NCI-H1105 treated with DMSO at 0.1 percent for 48 hours (cell line): Measurements from ENCODE around the gene PAX1.

ENCODE experiments used
- DNase-seq: peaks from one replicate; lab custom pipeline; 2025; lab: John Stamatoyannopoulos, UW

The PAX1 gene

DNA sequence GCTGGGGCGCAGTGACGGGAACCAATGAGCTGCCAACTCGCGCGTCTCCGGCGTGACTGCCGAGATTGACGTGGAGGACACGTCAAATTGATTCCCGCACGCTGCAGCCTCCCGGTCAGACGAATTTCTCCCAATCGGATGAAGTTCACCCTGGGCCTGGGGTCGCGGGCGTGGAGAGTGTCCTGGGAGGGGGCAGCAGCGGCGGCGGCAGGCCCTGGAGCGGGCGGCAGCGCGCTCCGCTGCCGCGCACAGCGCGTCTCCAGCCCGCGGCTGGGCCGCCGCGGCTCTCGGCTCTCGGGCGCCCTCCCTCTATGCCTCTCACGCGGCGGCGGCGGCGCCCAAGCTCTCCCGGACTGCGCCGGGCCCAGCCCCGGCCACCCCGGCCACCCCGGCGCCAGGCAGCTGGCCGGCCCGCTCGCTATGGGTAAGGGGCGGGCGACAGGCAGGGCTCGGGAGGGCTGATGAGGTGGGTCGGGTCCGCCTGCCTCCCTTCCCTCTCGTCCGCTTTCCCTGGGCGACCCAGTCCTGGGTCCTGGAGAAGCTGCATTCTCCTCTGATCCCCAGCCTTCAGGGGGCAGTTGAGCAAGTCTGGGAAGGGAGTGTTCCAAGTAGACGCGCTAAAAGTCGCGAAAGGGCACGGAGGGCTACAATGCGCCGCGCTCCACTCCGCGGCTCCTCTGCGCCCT lies at the start of gene PAX1:
Gene PAX1 (plus strand): TSS at position 90 of the 686 bp plus-strand sequence. CDS start 49 bp downstream, at position 139.
- DNase-seq: peak; percentile 54

DNA sequence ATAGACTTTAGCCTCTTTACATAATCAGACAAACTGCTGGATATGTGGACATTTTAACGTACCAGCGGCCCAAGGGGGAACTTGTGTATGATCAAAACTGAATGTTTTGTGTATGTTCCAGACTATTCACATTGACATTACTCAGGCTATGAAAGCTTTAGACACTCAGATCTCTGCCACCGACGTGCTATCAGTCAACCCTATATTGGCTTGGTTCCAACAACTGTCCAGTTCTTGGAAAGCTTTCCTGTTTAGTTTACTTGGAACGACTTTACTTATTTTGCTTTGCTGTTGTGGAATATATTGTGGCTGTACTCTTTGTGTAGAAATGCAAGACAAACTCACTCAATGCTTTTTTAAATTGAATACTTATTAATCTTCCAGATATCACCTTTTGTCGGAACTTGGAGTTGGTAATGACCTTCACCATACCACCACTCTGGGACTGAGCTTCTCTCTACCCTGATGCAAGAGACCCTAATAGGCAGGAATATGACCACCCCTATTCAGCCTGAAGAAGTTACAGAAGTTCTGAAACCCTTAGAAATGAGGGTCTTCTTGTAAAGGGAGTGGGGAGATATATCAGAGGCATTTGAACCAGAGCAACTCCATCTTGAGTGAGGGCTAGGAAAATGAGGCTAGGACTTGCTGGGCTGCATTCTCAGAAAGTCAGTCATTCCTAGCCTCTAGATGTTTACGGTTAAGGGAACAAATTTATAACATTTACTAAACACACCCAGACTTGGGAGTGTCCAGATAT lies 49.0 kb upstream of the PAX1 start:
- no peak for DNase-seq

DNA sequence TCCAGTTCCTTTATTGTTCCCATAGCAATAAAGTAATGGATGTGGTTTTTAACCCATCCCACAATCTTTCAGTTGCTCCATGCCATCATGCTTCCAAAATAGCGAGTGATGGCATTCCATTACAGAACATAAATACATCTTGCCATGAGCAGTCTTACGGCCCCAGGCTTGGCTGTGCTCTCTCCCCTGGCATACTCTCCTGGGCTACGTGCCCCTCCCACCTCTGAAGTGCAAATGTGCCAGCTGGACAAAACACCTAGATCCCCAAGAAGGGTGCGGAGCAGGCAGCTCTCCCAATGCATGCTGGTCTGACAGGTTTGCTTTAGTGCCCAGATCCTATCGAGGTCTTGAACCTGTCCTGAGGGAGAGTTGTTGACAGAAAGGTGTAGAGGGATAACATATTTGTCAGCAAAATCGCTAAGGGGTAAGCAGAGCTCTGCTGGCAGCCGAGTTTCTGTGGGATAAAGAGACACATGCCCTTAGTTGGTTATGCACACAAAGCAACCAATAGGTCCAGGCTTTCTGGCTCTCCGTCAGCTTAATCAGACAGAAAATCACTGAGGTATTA lies 43.9 kb upstream of the PAX1 start:
- no peak for DNase-seq

DNA sequence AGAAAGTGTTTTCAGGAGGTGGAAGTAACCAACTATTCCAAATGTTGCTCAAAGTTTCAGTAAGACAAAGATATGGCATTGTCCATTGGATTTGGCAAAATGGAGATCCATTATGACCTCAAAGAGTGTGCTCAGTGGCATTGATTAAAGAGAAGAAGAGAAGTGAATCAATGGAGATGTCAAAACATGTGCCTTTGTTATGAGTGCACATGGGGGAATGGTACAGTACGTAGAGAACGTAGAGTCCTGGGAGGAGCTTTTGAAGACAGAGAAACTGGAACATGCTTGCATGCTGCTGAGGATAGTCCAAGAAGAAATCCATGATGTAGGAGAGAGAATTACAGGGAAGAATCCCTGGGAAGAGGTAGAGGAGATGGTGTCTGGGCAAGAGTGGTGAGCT lies 42.0 kb upstream of the PAX1 start:
- no peak for DNase-seq

DNA sequence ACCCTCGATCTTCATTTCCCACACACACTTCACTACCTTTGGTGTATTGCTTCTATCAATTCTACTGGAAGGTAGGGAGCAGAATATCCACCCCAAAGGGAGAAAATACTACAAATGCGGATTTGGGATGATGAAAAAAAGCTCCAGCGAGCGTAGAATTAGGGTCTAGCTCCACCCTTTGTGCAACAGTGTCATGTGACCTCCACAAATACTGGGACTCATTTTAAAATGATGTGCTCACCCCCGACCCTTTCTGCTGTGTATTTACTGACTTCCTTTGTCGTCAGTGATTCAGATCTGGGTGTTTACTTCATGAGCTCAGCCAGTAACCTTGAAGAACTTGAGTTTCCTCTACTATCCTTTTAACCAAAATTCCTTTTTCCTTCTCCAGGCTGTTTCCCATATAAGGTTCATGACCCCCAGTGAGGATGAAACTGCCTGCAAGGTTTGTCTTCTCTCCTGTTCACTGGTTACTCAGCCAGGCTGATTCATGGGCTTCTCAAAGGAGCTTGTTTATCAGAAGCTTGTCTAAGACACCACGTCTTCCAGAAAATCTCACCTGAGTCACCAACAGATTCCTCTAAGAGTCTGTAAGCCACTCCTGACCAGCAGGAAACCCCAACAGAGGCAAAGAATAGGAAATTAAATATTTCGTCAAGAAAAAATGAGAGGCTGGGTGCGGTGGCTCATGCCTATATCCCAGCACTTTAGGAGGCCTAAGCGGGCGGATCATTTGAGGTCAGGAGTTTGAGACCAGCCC lies 39.6 kb upstream of the PAX1 start:
- no peak for DNase-seq

DNA sequence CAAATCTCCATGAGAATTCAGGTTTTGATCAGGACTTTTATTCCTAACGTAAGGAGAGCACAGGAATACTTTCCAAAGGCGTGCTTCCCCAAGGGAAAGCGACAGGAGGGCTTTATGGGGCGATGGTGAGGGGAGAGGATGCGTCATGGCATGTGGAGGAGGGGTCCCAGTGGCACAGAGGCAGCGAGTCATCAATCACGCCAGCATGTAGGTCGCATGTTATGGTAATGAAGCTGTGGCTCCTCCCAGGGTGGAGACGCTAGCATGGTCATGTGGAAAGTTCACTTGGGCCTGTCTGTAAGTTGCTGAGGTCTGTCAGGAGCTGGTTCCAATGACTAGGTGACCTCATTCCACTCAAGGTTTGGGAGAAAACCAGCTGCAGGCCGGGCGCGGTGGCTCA lies 35.3 kb upstream of the PAX1 start:
- DNase-seq: no peak

DNA sequence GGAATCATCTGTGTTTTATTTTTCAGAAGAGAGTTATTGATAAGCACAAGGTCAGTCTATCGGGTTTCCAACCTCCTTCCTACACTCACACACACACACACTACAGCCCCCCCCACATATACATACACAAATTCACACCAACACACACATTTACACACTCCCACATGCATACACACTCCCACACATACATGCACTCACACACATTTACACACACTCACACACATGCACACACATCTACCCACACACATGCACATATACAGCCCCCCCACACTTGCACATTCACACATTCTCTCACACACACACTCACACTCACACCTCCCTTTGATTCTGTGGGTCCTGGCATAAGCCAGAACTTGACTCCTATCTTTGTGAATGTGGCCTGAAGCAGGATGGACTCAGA lies 34.5 kb upstream of the PAX1 start:
- DNase-seq: no peak

DNA sequence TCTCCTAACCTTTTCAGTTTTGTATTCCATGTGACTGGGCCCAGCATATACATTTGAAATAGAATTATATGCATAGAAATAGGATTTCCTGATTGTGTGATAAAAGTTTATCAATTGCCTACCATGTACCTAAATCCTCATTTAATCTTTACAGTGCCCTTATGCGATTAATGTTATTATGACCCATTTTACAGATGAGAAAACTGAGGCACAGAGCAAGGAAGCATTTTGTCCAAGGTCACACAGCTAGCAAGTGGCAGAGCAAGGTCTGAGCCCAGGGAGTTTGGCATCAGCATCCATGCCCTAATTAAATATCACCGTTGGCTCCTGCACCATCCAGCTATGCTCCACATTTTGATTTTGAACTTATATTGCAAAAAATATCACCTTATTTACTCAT lies 28.2 kb upstream of the PAX1 start:
- DNase-seq: no peak

DNA sequence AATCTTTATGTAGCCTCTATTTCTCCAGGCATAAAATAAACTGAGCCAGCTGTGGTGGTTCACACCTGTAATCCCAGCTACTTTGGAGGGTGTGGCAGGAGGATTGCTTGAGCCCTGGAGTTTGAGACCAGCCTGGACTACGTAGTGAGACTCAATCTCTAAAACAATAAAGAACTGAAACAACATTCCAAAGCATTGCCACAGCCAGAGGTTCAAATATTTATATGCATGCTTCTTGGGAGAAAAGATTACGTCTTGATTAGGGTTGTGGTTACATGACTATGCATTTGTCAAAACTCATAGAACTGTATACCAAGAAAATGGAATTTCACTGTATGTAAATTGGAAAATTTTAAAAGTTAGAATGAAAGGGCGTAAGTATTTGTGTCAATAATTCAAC lies 27.7 kb upstream of the PAX1 start:
- no peak for DNase-seq

DNA sequence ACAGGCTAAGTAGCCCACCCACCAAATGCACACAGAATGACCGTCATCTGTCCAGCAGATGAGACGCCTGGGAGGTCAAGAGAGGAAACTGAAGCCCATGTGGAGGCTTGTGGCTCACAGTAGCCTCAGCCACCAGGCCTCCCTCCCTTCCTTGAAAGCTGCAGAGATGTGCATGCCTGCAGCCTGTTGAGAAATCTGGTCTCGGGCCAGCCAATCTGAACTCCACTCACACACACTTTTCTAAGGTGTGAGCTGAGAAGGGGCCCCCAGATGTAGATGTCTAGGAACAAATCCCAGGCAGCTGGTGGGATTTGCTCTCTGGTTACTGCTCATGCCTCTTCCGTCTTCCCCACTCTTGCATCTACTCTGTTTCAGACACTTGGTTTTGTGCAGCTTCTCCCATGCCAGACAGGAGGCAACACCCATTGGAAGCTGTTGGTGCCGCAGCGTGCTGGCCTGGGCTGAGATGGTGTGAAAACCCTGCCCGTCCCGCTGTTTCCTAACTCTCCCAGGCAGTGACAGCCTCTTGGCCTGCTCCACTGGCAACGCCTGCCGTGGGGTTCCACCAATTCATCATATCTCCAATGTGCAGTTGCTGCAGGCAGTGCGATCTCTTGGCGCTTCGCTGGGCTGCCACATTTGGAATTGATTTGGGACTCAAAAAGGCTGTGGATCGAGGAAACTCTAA lies 24.1 kb upstream of the PAX1 start:
- peak; percentile 21 for DNase-seq

DNA sequence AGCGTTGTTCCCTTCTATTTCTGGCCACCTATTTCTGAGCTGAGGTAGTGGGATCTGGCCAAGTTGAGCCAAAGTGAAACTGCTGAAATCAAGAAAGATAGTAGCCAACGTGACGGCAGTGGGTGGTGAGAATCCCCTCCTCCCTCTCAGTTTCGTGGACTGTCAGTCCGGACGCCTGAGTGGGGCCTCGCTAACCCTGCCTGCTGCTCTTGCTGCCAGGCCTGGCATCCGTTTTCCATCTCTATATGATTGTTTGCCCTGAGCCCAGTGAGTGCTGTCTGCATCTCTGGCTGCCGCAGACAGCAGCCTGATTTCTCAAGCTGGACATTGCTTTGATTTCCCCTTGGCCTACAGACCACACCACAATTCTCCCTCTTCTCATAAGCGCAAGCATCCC lies 23.5 kb upstream of the PAX1 start:
- peak; percentile 52 for DNase-seq

DNA sequence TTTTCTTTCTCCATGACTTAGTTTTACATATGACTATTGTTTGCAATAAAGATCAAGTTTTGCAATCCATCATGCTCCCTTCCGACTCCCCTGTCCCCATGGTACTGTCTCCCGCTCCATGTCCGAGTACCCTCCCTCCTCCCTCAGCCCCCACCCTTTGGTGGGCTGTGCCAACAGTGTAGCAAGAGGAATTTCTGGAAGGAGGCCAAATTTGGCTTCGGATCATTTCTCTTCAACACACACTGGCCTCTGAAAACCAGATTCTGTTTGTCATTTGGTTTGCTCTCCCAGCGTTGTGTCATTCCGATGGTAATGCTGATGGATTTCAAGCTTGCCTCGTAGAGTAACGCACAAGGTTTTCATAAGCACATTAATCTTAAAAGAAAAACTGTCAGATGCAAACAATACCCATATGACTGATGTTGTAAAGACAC lies 22.9 kb upstream of the PAX1 start:
- peak; percentile 94 for DNase-seq

DNA sequence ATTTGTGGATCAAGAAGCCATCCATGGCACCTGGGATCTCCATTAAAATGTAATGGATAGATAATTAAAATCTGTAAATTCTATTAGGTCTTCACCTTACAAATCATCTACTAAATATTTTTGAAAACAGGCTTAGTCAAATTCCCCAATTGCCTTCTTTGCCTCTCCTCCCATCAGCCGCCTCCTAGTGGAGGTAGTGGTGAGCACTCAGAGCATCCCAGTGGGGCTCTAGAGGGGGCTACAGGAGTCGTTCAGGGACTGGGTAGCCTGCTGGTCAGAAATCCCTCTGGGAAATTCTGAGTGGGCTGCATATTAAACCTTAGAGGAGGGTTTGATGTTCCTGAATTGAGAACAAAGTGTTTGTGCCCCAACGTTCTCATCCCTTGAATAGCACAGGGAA lies 20.8 kb upstream of the PAX1 start:
- DNase-seq: no peak

DNA sequence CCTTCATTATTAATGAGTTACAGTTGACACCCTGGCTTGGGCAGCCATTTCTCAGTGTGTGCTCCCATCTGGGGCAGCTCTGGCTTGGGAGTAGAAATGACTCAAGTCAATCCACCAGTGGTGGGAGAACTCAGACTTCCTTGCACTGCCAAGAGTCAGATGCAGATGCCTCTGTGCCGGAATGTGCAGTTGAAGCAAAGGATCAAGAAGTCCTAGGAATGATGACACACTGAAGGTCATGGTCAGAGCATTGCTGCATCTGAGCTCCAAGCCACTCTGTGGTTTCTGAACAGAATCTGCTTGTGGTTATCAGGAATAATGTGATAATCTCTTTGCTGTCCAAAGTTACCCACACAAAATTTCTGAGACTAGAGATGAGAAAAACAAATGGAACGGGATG lies 19.5 kb upstream of the PAX1 start:
- DNase-seq: no peak

DNA sequence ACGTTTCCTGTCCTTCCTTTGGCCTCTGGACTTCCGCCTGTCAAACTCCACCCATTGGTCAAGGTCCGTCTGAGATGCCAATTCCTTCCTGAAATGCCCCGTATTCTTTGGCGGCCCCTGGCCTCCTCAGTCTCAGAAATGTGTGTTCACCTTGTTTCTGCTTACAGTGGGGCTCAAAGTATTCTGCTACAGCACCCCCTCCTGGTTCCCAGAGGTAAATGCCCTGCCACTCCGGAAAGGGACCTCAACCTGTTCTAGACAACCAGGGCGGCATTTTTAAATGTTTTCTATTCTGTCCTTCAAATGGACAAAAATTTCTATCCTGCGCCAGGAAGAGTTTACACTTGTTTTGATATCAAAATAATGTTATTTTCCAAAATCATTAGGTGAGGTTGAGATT lies 12.1 kb upstream of the PAX1 start:
- peak; percentile 45 for DNase-seq

DNA sequence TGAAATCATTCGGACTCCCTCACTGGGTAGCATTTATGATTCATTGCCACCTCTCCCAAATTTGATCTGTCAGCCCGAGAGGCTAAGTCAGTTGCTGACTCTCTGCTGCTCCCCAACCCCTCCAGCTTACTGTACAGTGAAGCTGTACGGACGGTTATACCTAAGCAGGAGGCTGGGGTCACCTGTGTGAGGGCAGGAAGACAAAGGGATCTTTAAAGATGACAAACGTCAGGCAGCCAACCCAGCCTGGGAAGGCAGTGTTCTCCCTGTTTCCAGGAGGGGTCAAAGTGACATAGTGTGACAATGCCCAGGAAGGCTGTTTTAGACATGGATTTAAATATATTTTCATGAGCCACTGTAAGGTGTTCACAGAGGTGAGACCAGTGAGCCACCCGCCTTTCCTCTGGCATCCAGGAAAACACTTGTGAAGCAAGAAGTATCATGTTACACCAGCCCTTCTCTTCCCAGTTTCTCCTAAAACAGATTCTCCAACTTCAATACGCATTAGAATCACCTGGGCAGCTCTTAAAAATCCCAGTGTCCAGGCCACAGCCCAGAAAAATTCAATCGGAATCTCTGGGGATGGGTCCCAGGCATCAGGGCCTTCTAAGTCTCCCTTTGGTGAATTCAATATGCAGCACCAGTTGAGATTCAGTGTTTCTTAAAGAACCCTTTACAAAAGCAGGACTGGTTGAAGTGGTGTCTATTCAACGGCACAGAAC lies 6.8 kb upstream of the PAX1 start:
- no peak for DNase-seq

DNA sequence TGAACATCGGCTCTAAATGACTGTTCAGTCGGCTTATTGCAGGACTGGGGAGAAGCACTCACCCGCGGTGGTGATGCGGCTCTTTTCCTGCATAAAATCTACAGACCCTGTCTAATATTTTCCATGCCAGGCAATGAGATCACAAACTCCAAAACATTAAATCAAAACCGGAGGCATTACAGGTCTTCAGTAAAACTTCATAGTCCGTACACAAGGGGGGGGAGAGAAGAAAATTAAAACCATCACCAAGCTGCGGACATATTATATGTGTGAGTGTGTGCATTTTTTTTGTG lies 6.3 kb upstream of the PAX1 start:
- no peak for DNase-seq

DNA sequence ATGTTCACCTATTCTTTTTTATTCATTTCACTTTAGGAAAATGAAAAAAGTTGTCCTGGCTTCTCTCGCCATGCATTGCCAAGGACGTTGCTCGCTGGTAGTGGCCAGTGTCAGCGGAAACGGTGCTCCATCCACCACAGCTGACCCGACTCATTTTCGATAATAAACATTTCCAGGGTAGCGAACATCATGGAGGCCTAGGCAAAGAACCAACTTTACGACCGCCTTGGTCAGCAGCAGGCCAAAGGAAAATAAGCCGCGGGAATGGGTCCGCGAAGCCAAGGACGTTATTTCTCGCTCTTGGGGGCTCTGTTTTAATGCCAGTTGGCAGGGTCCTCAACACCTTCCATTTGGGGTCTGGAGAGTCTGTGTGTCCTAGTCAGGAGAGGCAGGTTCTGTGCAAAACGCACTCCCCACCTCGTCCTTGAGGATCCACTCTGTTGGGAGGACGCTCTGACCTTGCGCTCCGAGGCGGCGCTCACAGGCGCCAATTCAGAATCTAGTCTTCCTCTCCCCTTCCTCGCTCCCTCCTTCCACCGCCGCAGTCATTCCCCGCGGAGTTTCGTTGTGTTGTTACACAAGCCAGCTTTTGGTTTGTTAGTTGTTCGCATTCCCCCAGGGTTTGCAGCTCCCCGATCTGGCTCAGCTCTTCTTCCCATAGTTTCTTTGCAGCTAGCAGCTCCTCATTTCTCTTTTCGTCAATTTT lies 4.1 kb upstream of the PAX1 start:
- no peak for DNase-seq

DNA sequence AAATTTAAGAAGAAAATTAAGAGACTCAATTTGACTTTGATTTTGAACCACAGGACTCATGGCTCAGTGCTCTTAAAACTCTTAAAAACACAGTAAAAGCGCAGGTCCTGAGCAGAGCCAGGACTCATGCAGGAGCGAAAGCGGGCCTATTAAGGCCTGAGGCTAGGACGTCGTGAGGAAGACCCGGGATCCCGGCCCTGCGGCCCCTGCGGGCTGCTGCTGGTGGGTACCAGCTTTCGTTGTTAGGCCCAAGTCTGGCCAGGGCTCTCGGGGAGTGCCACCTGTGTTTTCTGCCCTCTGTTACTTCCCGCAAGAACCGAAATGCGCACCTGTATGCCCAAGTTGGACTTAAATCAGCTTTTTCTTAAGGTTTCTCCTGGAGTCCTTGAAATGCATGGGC lies 3.4 kb upstream of the PAX1 start:
- DNase-seq: no peak

DNA sequence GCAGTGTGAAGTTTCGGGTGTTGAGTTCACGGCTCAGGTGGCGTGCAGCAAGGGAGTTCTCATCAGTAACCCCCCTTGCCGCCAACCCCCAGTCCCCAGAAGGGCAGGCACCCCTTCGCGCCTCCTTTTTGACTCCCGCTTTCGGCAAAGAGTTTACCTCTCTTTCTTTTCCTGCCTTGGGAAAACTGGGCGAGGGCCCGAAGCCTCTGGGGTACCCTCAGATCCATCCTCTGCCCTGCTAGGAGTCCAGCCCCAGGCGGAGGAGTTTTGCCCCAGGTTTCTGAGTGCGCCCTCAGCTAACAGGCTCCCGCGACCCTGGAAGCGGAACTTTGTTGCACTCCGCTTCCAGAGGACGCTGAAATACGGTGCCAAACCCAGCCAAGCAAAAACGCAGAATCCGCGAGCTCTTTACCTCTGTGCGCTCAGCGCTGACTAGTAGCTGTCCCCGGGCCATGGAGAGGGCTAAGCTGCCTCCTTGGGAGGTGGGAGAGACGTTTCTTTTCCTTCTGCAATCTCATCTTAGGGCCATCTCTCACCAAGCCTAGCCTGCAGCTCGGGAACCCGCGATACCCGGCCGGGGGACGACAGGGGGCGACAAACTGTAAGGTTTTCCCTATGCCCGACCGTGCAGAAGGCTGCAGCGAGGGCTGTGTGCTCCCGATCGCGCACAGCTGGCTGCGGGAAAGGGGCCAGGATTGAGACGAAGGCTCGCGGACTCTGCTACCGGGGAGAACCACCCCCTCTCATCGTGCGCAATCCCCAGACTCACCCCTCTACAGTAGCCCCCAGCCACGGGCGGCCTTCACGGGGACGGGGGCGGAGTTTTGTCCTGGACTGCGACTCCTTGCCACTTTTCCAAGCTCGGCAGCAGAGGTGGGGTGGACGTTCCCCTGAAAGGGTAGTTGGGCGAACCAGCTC lies 2.7 kb upstream of the PAX1 start:
- DNase-seq: peak; percentile 76
